GM12875 (cell line): Measurements from ENCODE around the gene TNKS1BP1.
"Not testable (repeated sequence)": the region's sequence is repeated elsewhere in the genome, so short reads cannot be mapped to it uniquely, and the experiment has no call there.

ENCODE experiments used
- H3K4me3 ChIP-seq: one replicate; pipeline ENCODE4 v1.5.1; 2011; ENCODE audit warnings: low read depth, low read length, control low read depth
- TF ChIP-seq, protein P1 (sequence below): IDR thresholded peaks from 2 replicates; pipeline ENCODE4 v1.5.1; 2011; ENCODE audit warnings: low read depth, mild to moderate bottlenecking, control low read depth, inconsistent platforms, low read length, moderate library complexity, borderline replicate concordance; ENCODE audit not compliant: insufficient read depth

Gene TNKS1BP1

DNA sequence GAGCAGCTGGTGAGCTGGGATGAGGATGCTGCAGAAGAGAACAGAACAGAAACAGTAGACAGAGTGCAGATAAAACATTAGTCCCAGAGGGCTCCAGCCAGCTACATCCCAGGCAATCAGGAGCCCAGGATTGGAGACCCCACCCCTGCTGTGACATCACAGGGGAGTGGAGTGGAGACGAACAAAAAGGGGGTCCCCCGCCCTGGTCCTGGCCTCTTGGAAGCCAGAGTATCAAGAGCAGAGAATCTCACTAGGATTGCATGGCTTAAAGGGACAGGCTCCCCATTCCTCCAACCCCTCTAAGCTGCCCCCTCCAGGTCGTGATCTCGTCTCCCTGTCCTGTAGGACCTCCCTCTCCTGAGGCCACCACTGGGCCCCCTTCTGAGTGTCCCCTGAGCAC lies 13.4 kb upstream of the TNKS1BP1 start, which contains the start of gene P2RX3:
Gene P2RX3 (plus strand): TSS at position 211 of the 400 bp plus-strand sequence. CDS start 199 bp downstream, outside the sequence.
- H3K4me3 ChIP-seq: no peak within 1 kb of the TSS
- TF ChIP-seq, protein P1, sequence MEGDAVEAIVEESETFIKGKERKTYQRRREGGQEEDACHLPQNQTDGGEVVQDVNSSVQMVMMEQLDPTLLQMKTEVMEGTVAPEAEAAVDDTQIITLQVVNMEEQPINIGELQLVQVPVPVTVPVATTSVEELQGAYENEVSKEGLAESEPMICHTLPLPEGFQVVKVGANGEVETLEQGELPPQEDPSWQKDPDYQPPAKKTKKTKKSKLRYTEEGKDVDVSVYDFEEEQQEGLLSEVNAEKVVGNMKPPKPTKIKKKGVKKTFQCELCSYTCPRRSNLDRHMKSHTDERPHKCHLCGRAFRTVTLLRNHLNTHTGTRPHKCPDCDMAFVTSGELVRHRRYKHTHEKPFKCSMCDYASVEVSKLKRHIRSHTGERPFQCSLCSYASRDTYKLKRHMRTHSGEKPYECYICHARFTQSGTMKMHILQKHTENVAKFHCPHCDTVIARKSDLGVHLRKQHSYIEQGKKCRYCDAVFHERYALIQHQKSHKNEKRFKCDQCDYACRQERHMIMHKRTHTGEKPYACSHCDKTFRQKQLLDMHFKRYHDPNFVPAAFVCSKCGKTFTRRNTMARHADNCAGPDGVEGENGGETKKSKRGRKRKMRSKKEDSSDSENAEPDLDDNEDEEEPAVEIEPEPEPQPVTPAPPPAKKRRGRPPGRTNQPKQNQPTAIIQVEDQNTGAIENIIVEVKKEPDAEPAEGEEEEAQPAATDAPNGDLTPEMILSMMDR: no peak

DNA sequence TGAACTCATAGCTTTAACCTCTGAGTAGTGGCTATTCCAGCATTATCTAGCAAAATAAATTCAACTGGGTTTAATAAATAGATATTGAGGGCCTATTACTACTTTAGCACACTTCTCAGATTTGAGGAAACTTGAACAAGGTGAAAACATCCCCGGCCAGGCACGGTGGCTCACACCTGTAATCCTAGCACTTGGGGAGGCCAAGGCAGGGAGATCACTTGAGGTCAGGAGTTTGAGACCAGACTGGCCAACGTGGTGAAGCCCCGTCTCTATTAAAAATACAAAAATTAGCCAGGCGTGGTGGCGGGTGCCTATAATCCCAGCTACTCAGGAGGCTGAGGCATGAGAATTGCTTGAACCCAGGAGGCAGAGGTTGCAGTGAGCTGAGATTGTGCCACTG lies 12.1 kb upstream of the TNKS1BP1 start:
- H3K4me3 ChIP-seq: not testable (repeated sequence)

DNA sequence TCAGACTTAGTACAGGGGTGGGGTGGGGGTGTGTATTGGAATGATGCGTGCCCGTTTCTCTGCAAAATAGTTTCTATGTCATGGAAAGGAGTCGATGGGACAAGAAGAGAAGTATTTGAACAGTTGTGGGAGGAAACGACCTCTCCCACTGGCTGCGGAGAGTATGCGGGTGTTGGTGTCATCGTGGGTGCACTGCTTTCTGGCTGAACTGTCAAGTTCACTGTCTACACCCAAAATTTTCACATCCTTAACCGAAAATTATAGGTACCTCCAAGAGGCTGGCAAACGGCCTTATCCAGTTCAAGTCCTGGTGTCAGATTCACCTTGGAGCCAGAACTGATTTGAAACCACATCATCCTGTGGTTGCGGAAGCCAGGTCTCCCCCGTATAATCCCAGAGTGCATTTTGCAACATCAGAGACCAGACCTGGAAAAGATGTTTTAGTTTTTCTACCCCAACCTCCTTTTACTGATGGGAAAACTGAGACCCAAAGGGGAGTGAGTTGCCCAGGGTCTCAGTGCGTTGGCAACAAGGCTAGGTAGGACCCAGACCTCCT lies 11.4 kb upstream of the TNKS1BP1 start:
- H3K4me3 ChIP-seq: peak overlapping the region; percentile 78
- TF ChIP-seq, protein P1: no peak

DNA sequence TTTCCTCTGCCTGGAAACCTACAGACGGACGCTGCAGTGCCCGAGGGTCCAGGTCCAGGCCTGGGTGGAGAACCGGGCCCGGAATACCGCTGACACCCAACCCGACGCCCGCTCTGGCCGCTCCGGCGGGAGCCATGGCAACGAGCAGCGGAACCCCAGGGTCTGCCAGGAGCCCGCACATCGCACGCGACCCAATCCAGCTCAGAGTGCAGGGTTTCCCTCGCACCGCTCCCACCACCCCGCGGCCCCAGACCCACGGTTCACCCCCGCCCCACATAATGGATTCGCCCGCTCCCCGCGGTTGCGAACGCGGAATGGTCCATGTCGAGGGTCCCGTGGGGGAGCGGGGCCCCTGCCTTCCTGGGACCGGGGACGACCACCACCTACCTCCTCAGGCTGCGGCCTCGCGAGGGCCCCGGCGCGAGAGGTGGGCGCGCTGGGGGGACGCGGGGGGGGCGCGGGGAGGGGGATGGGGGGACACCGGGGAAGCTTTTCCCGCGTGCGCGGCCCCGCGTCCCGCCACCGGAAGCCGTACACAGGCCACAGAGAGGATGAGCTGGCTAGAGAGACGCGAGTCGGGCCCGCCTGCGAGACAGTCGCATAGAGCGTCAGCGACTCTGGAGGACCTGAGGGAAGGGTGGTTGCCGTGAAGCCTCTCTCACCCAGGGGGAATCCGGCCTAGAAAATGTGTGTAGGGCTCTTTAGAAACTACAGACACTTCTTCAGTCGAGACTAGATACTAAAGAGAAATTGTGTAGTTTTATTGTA lies 10.8 kb upstream of the TNKS1BP1 start, which contains the start of gene SSRP1:
Gene SSRP1 (minus strand): TSS at position 550 of the 768 bp plus-strand sequence. CDS start 771 bp downstream, outside the sequence.
- TF ChIP-seq, protein P1: 0 out of 2 replicates have a peak, but pooled peaks have one; percentile 16
- peak within 1 kb of the TSS; percentile 78 for H3K4me3 ChIP-seq

DNA sequence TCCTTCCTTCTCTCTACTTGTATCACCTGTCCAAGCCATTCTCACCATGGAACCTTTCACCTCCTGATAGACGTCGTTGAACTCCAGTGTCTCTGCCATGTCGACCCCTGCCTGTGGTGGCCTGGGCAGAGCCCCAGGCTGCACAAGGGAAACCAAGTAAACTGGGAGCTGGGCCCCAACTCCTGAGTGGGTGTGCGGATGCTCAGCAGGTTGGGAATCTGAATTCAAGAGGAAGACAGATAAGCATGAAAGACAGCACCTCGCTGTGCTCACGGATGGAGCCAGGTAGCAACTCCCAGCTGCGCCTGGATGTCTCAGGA lies 10.2 kb upstream of the TNKS1BP1 start:
- peak overlapping the region; percentile 78 for H3K4me3 ChIP-seq
- TF ChIP-seq, protein P1: no peak

DNA sequence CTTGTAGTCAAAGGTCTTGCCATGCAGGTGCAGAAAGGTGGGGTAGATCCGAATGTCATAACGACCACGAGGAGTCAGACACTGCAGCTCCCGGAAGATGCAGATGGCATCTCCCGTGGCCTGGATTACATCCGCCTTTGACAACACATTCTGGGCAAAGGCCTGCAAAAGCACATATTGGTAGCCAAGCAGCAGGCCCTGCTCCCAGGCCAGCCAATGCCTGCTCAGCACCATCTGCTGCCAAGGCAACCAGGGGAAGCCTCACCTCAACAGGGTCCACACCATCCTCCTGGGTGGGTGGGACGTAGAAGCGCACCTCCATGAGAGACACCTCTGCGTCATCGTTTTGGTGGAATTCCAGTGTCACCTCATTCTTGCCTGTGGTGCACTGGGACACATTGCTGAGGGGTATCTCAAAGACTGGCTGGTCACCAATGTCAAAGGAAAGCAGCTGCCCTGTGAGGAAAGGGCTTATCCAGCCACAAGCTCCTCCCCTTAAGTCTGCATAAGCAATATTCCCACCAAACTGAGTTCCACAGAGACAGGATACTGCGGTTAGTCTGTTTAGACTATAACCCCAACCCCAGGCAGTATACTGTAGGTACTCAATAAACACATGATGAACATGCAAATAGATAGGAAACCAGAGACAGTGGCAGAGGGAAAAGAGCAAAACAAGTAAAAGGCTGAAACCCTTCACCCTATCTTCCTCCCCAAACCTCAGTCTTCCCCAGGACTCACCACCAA lies 8.1 kb upstream of the TNKS1BP1 start:
- TF ChIP-seq, protein P1: no peak

DNA sequence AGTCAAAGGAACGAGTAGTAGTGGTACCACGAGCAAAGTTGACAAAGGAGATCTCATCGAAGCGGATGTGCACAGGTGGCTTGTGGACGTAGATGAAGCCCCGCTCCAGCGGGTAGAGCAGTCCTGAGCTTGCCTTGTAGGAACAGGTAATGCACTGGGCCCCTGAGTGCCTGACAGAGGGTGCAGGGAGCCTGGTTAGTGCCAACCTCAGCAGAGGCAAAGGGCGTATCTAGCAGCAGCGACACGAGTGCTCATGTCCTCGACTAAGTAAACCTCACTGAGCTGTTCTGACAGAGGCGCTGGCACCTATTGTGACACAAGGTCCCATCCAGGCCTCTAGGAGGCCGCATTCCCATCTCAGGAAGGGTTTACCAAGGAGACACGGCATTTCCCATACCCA lies 7.0 kb upstream of the TNKS1BP1 start:
- TF ChIP-seq, protein P1: no peak

More for the DNA sequence above, 8.1 kb upstream of the TNKS1BP1 start:
- no peak overlapping the region for H3K4me3 ChIP-seq

More for the DNA sequence above, 7.0 kb upstream of the TNKS1BP1 start:
- H3K4me3 ChIP-seq: no peak overlapping the region
